Heart left ventricle (tissue), 13 donors: Measurements from ENCODE around the gene ZNF507.

Experiments
- CTCF ChIP-seq, 12 donors: fragments of 200-600 bp; sonication (generic) in 4 of 12; IDR thresholded peaks; one replicate each; pipeline versions ENCODE4 v1.5.0 to v1.8.0; 2018 to 2022; ENCODE audit warnings: antibody characterized with exemption in 12 of 12, mild to moderate bottlenecking in 5 of 12
- POLR2A ChIP-seq, 2 donors: fragments of 450-650 bp; IDR thresholded peaks; one replicate each; pipeline ENCODE4 v1.6.1; 2017; ENCODE audit warnings: antibody characterized with exemption in 2 of 2, mild to moderate bottlenecking in 2 of 2, moderate library complexity in 2 of 2
- donor health status: ischemic (EF 13 %, LVEDD 7.1; RV severe dilation, severe dysfunction).
- donor health status: DM: no; HTN: yes; CAD: no.
- donor health status: DM: no; HTN: no; CAD: no.
- donor health status: ischemic (EF 25% LVEDD 6.9; RV normal size, moderate dysfunction).
- donor health status: ischemic (EF 25% LVEDD 5.7; RV mildly dilated, moderate dysfunction).
- donor health status: ischemic (EF 35%, LVEDD 5.7; RV mildly dilated, moderate dysfunction).
- donor health status: nonischemic (EF 11% LVEDD 7.7; RV severe dilation, severe dysfunction).
- donor health status: DM: yes; HTN: yes; CAD: no.
- donor health status: PGD.
- donor health status: ischemic (EF 29% LVEDD 5.4; RV normal size, mild dysfunction).
- donor health status: nonischemic (EF 23%, LVEDD 6.1; RV moderate dilation, normal function).

GRCh38 chr19:32347573-32347972 lies 2.2 kb downstream of the ZNF507 start:
- TF ChIP-seq POLR2A (IDR thresholded peaks at IDR 0.05) (no peak), CTCF (IDR thresholded peaks at IDR 0.05) (no peak)
